IMR-90 (cell line): ENCODE measurements around the gene EFHD1. TPM values are rescaled to one million over a fixed set of nuclear protein-coding genes. Genes with fewer than 3 reads are reported as not detected.

Experiments
- ATAC-seq: fragments of 200-7000 bp; cut with Tn5 transposase; 2 replicates; pipeline ENCODE4 v1.9.1; 2020; ENCODE audit warnings: low read depth, mild to moderate bottlenecking, moderate library complexity
- BruUV-seq: library from RNA; stranded (reverse); fragments of 400-500 nt; replicated peaks from 2 replicates; lab custom pipeline; 2021; lab: Mats Ljungman, UMichigan
- CTCF ChIA-PET: fragments of 300-600 bp; formaldehyde crosslinking; extraction: SDS; loops from one replicate; lab custom pipeline; 2021; ENCODE audit warnings: antibody characterized with exemption; lab: Yijun Ruan, JAX
- POLR2A ChIA-PET: fragments of 300-600 bp; sonication (Branson Sonifier 250); formaldehyde crosslinking; loops from one replicate; lab custom pipeline; 2022; ENCODE audit warnings: antibody characterized with exemption; ENCODE audit not compliant: unreplicated experiment; lab: Charles Lee
- DNase-seq: peaks from one replicate; pipeline ENCODE4 v3.0.0; 2013
- H2AFZ ChIP-seq: replicated peaks from 2 replicates; pipeline ENCODE3; 2013; ENCODE audit warnings: low read length, mild to moderate bottlenecking; ENCODE audit not compliant: poor library complexity
- H2AK5ac ChIP-seq: 2 replicates; pipeline ENCODE4 v1.6.1; 2013; ENCODE audit warnings: low read depth, low read length, inconsistent platforms
- H2AK9ac ChIP-seq: replicated peaks from 2 replicates; pipeline ENCODE3; 2013; ENCODE audit warnings: mild to moderate bottlenecking, low read depth, low read length, moderate library complexity; ENCODE audit not compliant: poor library complexity
- H2BK120ac ChIP-seq: 2 replicates; pipeline ENCODE4 v1.6.1; 2013; ENCODE audit warnings: low read depth, low read length, inconsistent platforms
- H2BK15ac ChIP-seq: 3 replicates; pipeline ENCODE4 v1.6.1; 2013; ENCODE audit warnings: low read depth, low read length, inconsistent platforms
- H2BK20ac ChIP-seq: 2 replicates; pipeline ENCODE4 v1.6.1; 2013; ENCODE audit warnings: low read depth, mild to moderate bottlenecking, inconsistent platforms, low read length, moderate library complexity
- H2BK5ac ChIP-seq: 2 replicates; pipeline ENCODE4 v1.6.1; 2013; ENCODE audit warnings: mild to moderate bottlenecking, low read depth, low read length, inconsistent platforms; ENCODE audit not compliant: poor library complexity, severe bottlenecking
- H3K14ac ChIP-seq: replicated peaks from 2 replicates; pipeline ENCODE4 v1.6.1; 2013; ENCODE audit warnings: low read depth, low read length, inconsistent platforms
- H3K18ac ChIP-seq: 2 replicates; pipeline ENCODE4 v1.6.1; 2013; ENCODE audit warnings: low read depth, low read length, control low read depth
- H3K23ac ChIP-seq: 2 replicates; pipeline ENCODE4 v1.6.1; 2013; ENCODE audit warnings: low read depth, low read length, inconsistent platforms
- H3K27ac ChIP-seq: 2 replicates; pipeline ENCODE4 v1.5.1; 2013; ENCODE audit warnings: mild to moderate bottlenecking, control low read depth, low read length; ENCODE audit not compliant: insufficient read depth
- H3K27me3 ChIP-seq: 2 replicates; pipeline ENCODE4 v1.6.1; 2013; ENCODE audit warnings: low read length; ENCODE audit not compliant: control insufficient read depth, insufficient read depth
- H3K36me3 ChIP-seq: 2 replicates; pipeline ENCODE4 v1.6.1; 2013; ENCODE audit warnings: low read length, mixed read lengths; ENCODE audit not compliant: control insufficient read depth, insufficient read depth
- H3K4ac ChIP-seq: 2 replicates; pipeline ENCODE4 v1.6.1; 2013; ENCODE audit warnings: low read depth, low read length, inconsistent platforms
- H3K4me1 ChIP-seq: 2 replicates; pipeline ENCODE4 v1.6.1; 2013; ENCODE audit warnings: low read length, mixed read lengths; ENCODE audit not compliant: control insufficient read depth, insufficient read depth
- H3K4me2 ChIP-seq: 2 replicates; pipeline ENCODE4 v1.6.1; 2013; ENCODE audit warnings: low read depth, mild to moderate bottlenecking, control low read depth, low read length, moderate library complexity
- H3K4me3 ChIP-seq: 2 replicates; pipeline ENCODE4 v1.5.1; 2013; ENCODE audit warnings: low read depth, mild to moderate bottlenecking, control low read depth, low read length, moderate library complexity; ENCODE audit not compliant: insufficient read depth
- H3K56ac ChIP-seq: 2 replicates; pipeline ENCODE4 v1.6.1; 2013; ENCODE audit warnings: low read length, inconsistent platforms; ENCODE audit not compliant: insufficient read depth; ENCODE audit errors: extremely low read depth
- H3K79me1 ChIP-seq, 2 experiments: 2 replicates each; pipeline ENCODE4 v1.6.1; 2013; ENCODE audit warnings: low read length in 2 of 2, inconsistent platforms in 1 of 2, low read depth in 1 of 2
- H3K9ac ChIP-seq: 2 replicates; pipeline ENCODE4 v1.6.1; 2013; ENCODE audit warnings: low read depth, low read length, control low read depth
- H3K9me1 ChIP-seq: 2 replicates; pipeline ENCODE4 v1.6.1; 2013; ENCODE audit warnings: low read length, inconsistent platforms; ENCODE audit not compliant: insufficient read depth
- H3K9me3 ChIP-seq: 2 replicates; pipeline ENCODE4 v1.6.1; 2013; ENCODE audit warnings: low read length; ENCODE audit not compliant: control insufficient read depth, insufficient read depth
- H4K20me1 ChIP-seq: 2 replicates; pipeline ENCODE4 v1.6.1; 2013; ENCODE audit warnings: low read length, inconsistent platforms; ENCODE audit not compliant: insufficient read depth
- H4K5ac ChIP-seq: 2 replicates; pipeline ENCODE4 v1.6.1; 2013; ENCODE audit warnings: mild to moderate bottlenecking, low read depth, low read length, control low read depth
- H4K8ac ChIP-seq, 2 experiments: 2 replicates each; pipeline ENCODE4 v1.6.1; 2013; ENCODE audit warnings: low read depth in 2 of 2, low read length in 2 of 2, control low read depth in 1 of 2, inconsistent platforms in 1 of 2
- H4K91ac ChIP-seq: 2 replicates; pipeline ENCODE4 v1.6.1; 2013; ENCODE audit warnings: low read depth, low read length, inconsistent platforms; ENCODE audit not compliant: insufficient read depth
- CEBPB ChIP-seq: IDR thresholded peaks from 2 replicates; pipeline ENCODE4 v1.6.1; 2012; ENCODE audit warnings: low read depth, low read length, improper control_type of control experiment
- MAZ ChIP-seq: IDR thresholded peaks from 2 replicates; pipeline ENCODE4 v1.6.1; 2012; ENCODE audit warnings: low read depth, mild to moderate bottlenecking, low read length, improper control_type of control experiment, moderate library complexity, borderline replicate concordance
- MXI1 ChIP-seq: IDR thresholded peaks from 2 replicates; pipeline ENCODE4 v1.6.1; 2012; ENCODE audit warnings: low read depth, mild to moderate bottlenecking, low read length, moderate library complexity, borderline replicate concordance
- NFE2L2 ChIP-seq: fragments of 150-350 bp; IDR thresholded peaks from 2 replicates; pipeline ENCODE4 v1.6.1; 2016; ENCODE audit warnings: low read depth, mild to moderate bottlenecking, low read length
- POLR2A ChIP-seq: IDR thresholded peaks from 2 replicates; pipeline ENCODE4 v1.6.1; 2012; ENCODE audit warnings: mild to moderate bottlenecking, low read depth, low read length
- RAD21 ChIP-seq: IDR thresholded peaks from 2 replicates; pipeline ENCODE4 v1.6.1; 2012; ENCODE audit warnings: low read length, improper control_type of control experiment
- SMC3 ChIP-seq: fragments of 150-350 bp; IDR thresholded peaks from 2 replicates; pipeline ENCODE4 v1.6.1; 2016; ENCODE audit warnings: low read depth, mild to moderate bottlenecking, antibody characterized with exemption, low read length, moderate library complexity
- WGBS, 2 experiments: methylation state at CpG; one replicate each; pipeline versions ENCODE4 v1.1.5 to v1.1.7; 2013; ENCODE audit warnings: missing lambda C conversion rate in 2 of 2; ENCODE audit not compliant: insufficient read length in 1 of 2; ENCODE audit errors: extremely low coverage in 2 of 2; 5-methylcytosine and 5-hydroxymethylcytosine counted together
- dilution Hi-C: fragments of 300-500 bp; cut with HindIII; formaldehyde crosslinking; loops from one replicate; pipeline ENCODE4 v1.14.3; 2018; ENCODE audit warnings: low sequenced_read_pairs; ENCODE audit not compliant: unreplicated experiment
- in situ Hi-C: fragments of 300-500 bp; cut with MboI; formaldehyde crosslinking; loops from 3 replicates; pipeline ENCODE4 v1.14.3; 2019; ENCODE audit warnings: low sequenced_read_pairs, inconsistent platforms, mixed read lengths
- intact Hi-C: fragments of 100-400 bp; cut with micrococcal nuclease; formaldehyde crosslinking; loops from 2 replicates; pipeline ENCODE4 v1.10.0; 2022
- polyA plus RNA-seq, 3 experiments: library from polyadenylated mRNA; depleted of rRNA; stranded (reverse); fragments of >200 nt; gene quantifications; 2 replicates each; pipeline ENCODE4 v1.2.3, GENCODE V29; 2012; ENCODE audit warnings: low replicate concordance in 1 of 3
- total RNA-seq: library from RNA; depleted of rRNA; stranded (reverse); fragments of >200 nt; gene quantifications from 2 replicates; pipeline ENCODE4 v1.2.3, GENCODE V29; 2012

The EFHD1 gene
- total and polyA plus RNA-seq, 2 of the 4 experiments (the other 2 are of a cell fraction) = 0.27 TPM; not detected in 1

- 100% methylated on average over 1 of the region's 7 CpGs; no CpG with 5 or more reads in 1 of the 2 experiments for WGBS, 2 experiments
- no peak overlapping the region for H3K23ac ChIP-seq
- H3K9ac ChIP-seq = no peak overlapping the region
- H3K27ac ChIP-seq = no peak overlapping the region
- H4K20me1 ChIP-seq = no peaks in the 10 kb centered on the region
- ChIA-PET POLR2A (no interaction called here), CTCF (no interaction called here)
- no peak overlapping the region for H3K4ac ChIP-seq
- H3K9me1 ChIP-seq = peaks cover 3% of the 10 kb centered on the region; the same call in 1 of the 2 replicates
- H3K36me3 ChIP-seq = no peaks in the 10 kb centered on the region
- ATAC-seq (no peak), DNase-seq (no peak)
- no peak overlapping the region for H3K4me3 ChIP-seq
- BruUV-seq = no TSS peak
- H3K56ac ChIP-seq = no peak overlapping the region
- H2BK5ac ChIP-seq = no peak overlapping the region
- H3K79me1 ChIP-seq = no peaks in the 10 kb centered on the region
- H2BK120ac ChIP-seq = no peak overlapping the region
- TF ChIP-seq RAD21 (no peak), CEBPB (no peak), MAZ (no peak), MXI1 (no peak), NFE2L2 (no peak), POLR2A (no peak), SMC3 (no peak)
- H4K5ac ChIP-seq = no peak overlapping the region
- no peaks in the 10 kb centered on the region for H3K4me1 ChIP-seq
- H2AK9ac ChIP-seq = no peak overlapping the region
- no peak overlapping the region for H3K18ac ChIP-seq
- H3K4me2 ChIP-seq = no peak overlapping the region
- no peak overlapping the region for H4K8ac ChIP-seq
- in situ Hi-C loops (no loop called here), intact Hi-C loops (no loop called here), dilution Hi-C loops (no loop called here)
- no peak overlapping the region for H2AK5ac ChIP-seq
- H2BK20ac ChIP-seq = no peak overlapping the region
- no peak overlapping the region for H2AFZ ChIP-seq
- H3K9me3 ChIP-seq = no peaks in the 10 kb centered on the region
- H2BK15ac ChIP-seq = no peak overlapping the region
- no peak overlapping the region for H4K91ac ChIP-seq
- no peak overlapping the region for H3K14ac ChIP-seq
- peaks cover 4% of the 10 kb centered on the region for H3K27me3 ChIP-seq
Observed at GRCh38 chr2:232597362-232598079, 35.9 kb upstream of the EFHD1 start.
